Upper lobe of left lung (tissue), 6 donors: ENCODE results near the gene MIPOL1. TPM values are rescaled to one million over a fixed set of nuclear protein-coding genes. Genes with fewer than 3 reads are reported as not detected.

ENCODE experiments used
- ATAC-seq, 2 donors: fragments of 200-7000 bp; cut with Tn5 transposase; one replicate each; pipeline ENCODE4 v1.9.1; 2022; ENCODE audit warnings: mild to moderate bottlenecking in 2 of 2, moderate library complexity in 2 of 2; ENCODE audit not compliant: low FRiP score in 2 of 2
- DNase-seq, 2 donors: peaks; one replicate each; pipeline ENCODE4 v3.0.0-alpha.2; 2019 to 2020
- H3K27ac ChIP-seq, 4 donors: fragments of 200-600 bp; sonication (generic); one replicate each; pipeline ENCODE4 v1.5.1; 2016 to 2019
- H3K27me3 ChIP-seq, 4 donors: fragments of 200-600 bp; sonication (generic); one replicate each; pipeline ENCODE4 v1.5.1; 2017 to 2019
- H3K36me3 ChIP-seq, 4 donors: fragments of 200-600 bp; sonication (generic); one replicate each; pipeline ENCODE4 v1.5.1; 2016 to 2019
- H3K4me1 ChIP-seq, 4 donors: fragments of 200-600 bp; sonication (generic); one replicate each; pipeline ENCODE4 v1.5.1; 2018 to 2019
- H3K4me3 ChIP-seq, 4 donors: fragments of 200-600 bp; sonication (generic); one replicate each; pipeline ENCODE4 v1.5.1; 2017 to 2019; ENCODE audit warnings: mild to moderate bottlenecking in 2 of 4, moderate library complexity in 1 of 4
- H3K9me3 ChIP-seq, 4 donors: fragments of 200-600 bp; sonication (generic); one replicate each; pipeline ENCODE4 v1.5.1; 2018 to 2019
- CTCF ChIP-seq, 6 experiments: fragments of 450-650 bp in 4 of 6; fragments of 200-600 bp in 2 of 6; sonication (generic) in 2 of 6; IDR thresholded peaks; one replicate each; pipeline ENCODE4 v1.5.1; 2016 to 2019; ENCODE audit warnings: antibody characterized with exemption in 6 of 6
- EP300 ChIP-seq, 4 donors: sonication (generic); formaldehyde crosslinking; IDR thresholded peaks; one replicate each; pipeline ENCODE4 v1.5.1; 2017; ENCODE audit warnings: antibody characterized with exemption in 4 of 4, control low read depth in 2 of 4
- POLR2A ChIP-seq, 4 donors: fragments of 450-650 bp; IDR thresholded peaks; one replicate each; pipeline ENCODE4 v1.5.1; 2016 to 2017; ENCODE audit warnings: antibody characterized with exemption in 4 of 4, mild to moderate bottlenecking in 2 of 4
- POLR2AphosphoS5 ChIP-seq, 2 donors: sonication (generic); formaldehyde crosslinking; IDR thresholded peaks; one replicate each; pipeline ENCODE4 v1.5.1; 2017; ENCODE audit warnings: antibody characterized with exemption in 2 of 2
- WGBS, 2 donors: methylation state at CpG; one replicate each; pipeline ENCODE4 v1.1.5; 2017 to 2018; 5-methylcytosine and 5-hydroxymethylcytosine counted together
- total RNA-seq, 6 donors: library from RNA; depleted of rRNA in 4 of 6; stranded (reverse); fragments of >200 nt in 4 of 6; gene quantifications; one replicate each; pipeline versions ENCODE4 v1.1.0 to v1.2.1, GENCODE V29; 2016 to 2021
- donor health status: DM: no; HTN: no; CAD: no; lungs with moderate emphysema.
- donor health status: DM: no; HTN: yes; CAD: no; lungs with severe emphysema.

The MIPOL1 gene
- total RNA-seq, 6 donors from 2014 or later = 4.1 to 32.6 (median 8.4) TPM

GRCh38 chr14:37275963-37276362 is 78.2 kb downstream of the MIPOL1 start:
- no peaks in the 10 kb centered on the region for H3K4me1 ChIP-seq
- ATAC-seq = no peak
- DNase-seq = no peak
- H3K27ac ChIP-seq = no peak overlapping the region
- H3K27me3 ChIP-seq = no peaks in the 10 kb centered on the region
- H3K36me3 ChIP-seq = no peaks in the 10 kb centered on the region
- TF ChIP-seq EP300 (IDR thresholded peaks at IDR 0.05) (no peak), CTCF (IDR thresholded peaks at IDR 0.05) (no peak), POLR2AphosphoS5 (IDR thresholded peaks at IDR 0.05) (no peak), POLR2A (IDR thresholded peaks at IDR 0.05) (no peak)
- H3K4me3 ChIP-seq = no peak overlapping the region
- no peaks in the 10 kb centered on the region for H3K9me3 ChIP-seq

- no peaks in the 10 kb centered on the region for H3K9me3 ChIP-seq
Measured at GRCh38 chr14:37278636-37279538, 81.2 kb downstream of the MIPOL1 start.

GRCh38 chr14:37279818-37280217 is 82.1 kb downstream of the MIPOL1 start:
- ATAC-seq = no peak
- H3K4me1 ChIP-seq = no peaks in the 10 kb centered on the region
- H3K27me3 ChIP-seq = no peaks in the 10 kb centered on the region
- DNase-seq = no peak
- H3K27ac ChIP-seq = no peak overlapping the region
- WGBS, 2 donors = 94 to 100% methylated on average over 2 of the region's 2 CpGs
- TF ChIP-seq CTCF (IDR thresholded peaks at IDR 0.05) (no peak), EP300 (IDR thresholded peaks at IDR 0.05) (no peak)
- no peaks in the 10 kb centered on the region for H3K36me3 ChIP-seq
- H3K4me3 ChIP-seq = no peak overlapping the region
- H3K9me3 ChIP-seq = no peaks in the 10 kb centered on the region

More at GRCh38 chr14:37278636-37279538, 81.2 kb downstream of the MIPOL1 start:
- WGBS, 2 donors = 81 to 83% methylated on average over 5 of the region's 5 CpGs
- ATAC-seq (no peak), DNase-seq (no peak)
- no peaks in the 10 kb centered on the region for H3K27me3 ChIP-seq
- no peak overlapping the region for H3K4me3 ChIP-seq
- H3K4me1 ChIP-seq = no peaks in the 10 kb centered on the region
- no peak overlapping the region for H3K27ac ChIP-seq
- TF ChIP-seq EP300 (IDR thresholded peaks at IDR 0.05) (no peak), POLR2A (IDR thresholded peaks at IDR 0.05) (no peak), CTCF (IDR thresholded peaks at IDR 0.05) (no peak), POLR2AphosphoS5 (IDR thresholded peaks at IDR 0.05) (no peak)
- no peaks in the 10 kb centered on the region for H3K36me3 ChIP-seq

GRCh38 chr14:37284760-37285159 is 87.0 kb downstream of the MIPOL1 start:
- no peak for TF ChIP-seq POLR2A (IDR thresholded peaks at IDR 0.05)
- no peak for TF ChIP-seq EP300 (IDR thresholded peaks at IDR 0.05)
- TF ChIP-seq CTCF (IDR thresholded peaks at IDR 0.05) = no peak
- no peak for TF ChIP-seq POLR2AphosphoS5 (IDR thresholded peaks at IDR 0.05)
- H3K4me3 ChIP-seq = no peak overlapping the region
- H3K27me3 ChIP-seq = no peaks in the 10 kb centered on the region
- H3K4me1 ChIP-seq = no peaks in the 10 kb centered on the region
- H3K27ac ChIP-seq = no peak overlapping the region
- H3K36me3 ChIP-seq = peaks cover 0 to 1% (median 0%) of the 10 kb centered on the region in 4 donors
- DNase-seq = no peak
- ATAC-seq = no peak
- no peaks in the 10 kb centered on the region for H3K9me3 ChIP-seq

- TF ChIP-seq CTCF (IDR thresholded peaks at IDR 0.05) (no peak), POLR2A (IDR thresholded peaks at IDR 0.05) (no peak), POLR2AphosphoS5 (IDR thresholded peaks at IDR 0.05) (no peak), EP300 (IDR thresholded peaks at IDR 0.05) (no peak)
- 92 to 93% methylated on average over 5 of the region's 5 CpGs for WGBS, 2 donors
- peaks cover 0 to 6% (median 0%) of the 10 kb centered on the region in 4 donors for H3K36me3 ChIP-seq
- H3K27ac ChIP-seq = no peak overlapping the region
- ATAC-seq = no peak
- no peaks in the 10 kb centered on the region for H3K27me3 ChIP-seq
- H3K4me1 ChIP-seq = no peaks in the 10 kb centered on the region
- no peak for DNase-seq
- no peaks in the 10 kb centered on the region for H3K9me3 ChIP-seq
- H3K4me3 ChIP-seq = no peak overlapping the region
Measured at GRCh38 chr14:37285220-37285619, 87.5 kb downstream of the MIPOL1 start.
